ENCODE data around the gene MOCS1.

The MOCS1 gene

GRCh38 chr6:39929039-39929732, 5.1 kb downstream of the MOCS1 start:
- Histone ChIP-seq H3K27me3 (ENCODE audit: control insufficient read depth, insufficient read depth, low read length) (no peaks in the 10 kb centered on the region), H3K9ac (ENCODE audit: low read length) (no peak overlapping the region), H3K4me1 (ENCODE audit: control insufficient read depth, insufficient read depth, low read length) (peaks cover 5% of the 10 kb centered on the region), H3K36me3 (ENCODE audit: control insufficient read depth, insufficient read depth, low read length) (peaks cover 7% of the 10 kb centered on the region), H3K4me3 (ENCODE audit: low read length) (no peak overlapping the region), H3K27ac (ENCODE audit: low read depth, low read length) (no peak overlapping the region)

GRCh38 chr6:39927159-39927558, 7.1 kb downstream of the MOCS1 start:
- no peak overlapping the region for H3K27ac ChIP-seq (ENCODE audit: low read depth, low read length)
- no peaks in the 10 kb centered on the region for H3K4me1 ChIP-seq (ENCODE audit: control insufficient read depth, insufficient read depth, low read length)
- no peak overlapping the region for H3K9ac ChIP-seq (ENCODE audit: low read length)

DNA sequence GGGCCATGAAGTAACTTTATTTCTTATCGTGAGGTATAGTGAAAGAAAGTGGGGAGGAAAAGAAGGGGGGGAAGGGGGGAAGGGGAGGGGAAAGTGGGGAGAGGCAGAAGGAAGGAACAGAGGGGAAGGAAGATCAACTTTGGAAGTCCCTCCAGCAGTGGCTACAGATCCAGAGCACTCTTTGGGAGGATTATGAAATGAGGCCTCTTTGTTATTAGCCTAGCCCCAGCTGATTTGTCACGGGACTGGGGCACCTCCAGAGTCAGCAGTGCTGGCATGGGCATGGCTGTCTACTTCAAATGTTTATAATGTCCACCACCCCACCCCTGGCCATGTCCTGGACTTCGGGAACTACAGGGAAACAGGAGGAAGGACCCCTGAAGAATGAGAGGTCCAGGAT, 7.6 kb downstream of the MOCS1 start:
- H3K27ac ChIP-seq (ENCODE audit: low read depth, low read length), result no peak overlapping the region
- no peak overlapping the region for H3K9ac ChIP-seq (ENCODE audit: low read length)
- H3K4me1 ChIP-seq (ENCODE audit: control insufficient read depth, insufficient read depth, low read length), result no peaks in the 10 kb centered on the region
- H3K36me3 ChIP-seq (ENCODE audit: control insufficient read depth, insufficient read depth, low read length), result peaks cover 7% of the 10 kb centered on the region
- no peak overlapping the region for H3K4me3 ChIP-seq (ENCODE audit: low read length)
- no peaks in the 10 kb centered on the region for H3K27me3 ChIP-seq (ENCODE audit: control insufficient read depth, insufficient read depth, low read length)

More at GRCh38 chr6:39927159-39927558, 7.1 kb downstream of the MOCS1 start:
- H3K4me3 ChIP-seq (ENCODE audit: low read length), result no peak overlapping the region
- peaks cover 7% of the 10 kb centered on the region for H3K36me3 ChIP-seq (ENCODE audit: control insufficient read depth, insufficient read depth, low read length)
- no peaks in the 10 kb centered on the region for H3K27me3 ChIP-seq (ENCODE audit: control insufficient read depth, insufficient read depth, low read length)

DNA sequence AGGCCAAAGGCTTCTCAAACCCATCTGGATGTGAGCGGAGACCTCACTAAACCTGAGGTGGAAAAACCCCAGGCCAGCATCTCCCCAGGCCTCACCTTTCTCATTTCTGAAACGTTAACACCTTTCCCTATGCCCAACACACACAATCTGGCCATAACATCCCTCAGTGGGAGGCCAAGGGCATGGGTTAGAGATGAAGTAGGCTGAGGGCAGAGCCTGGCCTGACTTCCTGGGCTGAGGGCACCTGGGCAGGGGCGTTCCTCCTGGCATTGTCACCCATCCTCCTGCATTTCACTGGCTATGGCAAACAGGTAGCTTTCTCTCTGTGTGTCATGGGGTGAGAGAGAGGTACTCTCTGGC, 8.4 kb downstream of the MOCS1 start:
- Histone ChIP-seq H3K9ac (ENCODE audit: low read length) (no peak overlapping the region), H3K36me3 (ENCODE audit: control insufficient read depth, insufficient read depth, low read length) (peaks cover 7% of the 10 kb centered on the region), H3K27me3 (ENCODE audit: control insufficient read depth, insufficient read depth, low read length) (no peaks in the 10 kb centered on the region), H3K4me3 (ENCODE audit: low read length) (no peak overlapping the region), H3K4me1 (ENCODE audit: control insufficient read depth, insufficient read depth, low read length) (no peaks in the 10 kb centered on the region), H3K27ac (ENCODE audit: low read depth, low read length) (no peak overlapping the region)

DNA sequence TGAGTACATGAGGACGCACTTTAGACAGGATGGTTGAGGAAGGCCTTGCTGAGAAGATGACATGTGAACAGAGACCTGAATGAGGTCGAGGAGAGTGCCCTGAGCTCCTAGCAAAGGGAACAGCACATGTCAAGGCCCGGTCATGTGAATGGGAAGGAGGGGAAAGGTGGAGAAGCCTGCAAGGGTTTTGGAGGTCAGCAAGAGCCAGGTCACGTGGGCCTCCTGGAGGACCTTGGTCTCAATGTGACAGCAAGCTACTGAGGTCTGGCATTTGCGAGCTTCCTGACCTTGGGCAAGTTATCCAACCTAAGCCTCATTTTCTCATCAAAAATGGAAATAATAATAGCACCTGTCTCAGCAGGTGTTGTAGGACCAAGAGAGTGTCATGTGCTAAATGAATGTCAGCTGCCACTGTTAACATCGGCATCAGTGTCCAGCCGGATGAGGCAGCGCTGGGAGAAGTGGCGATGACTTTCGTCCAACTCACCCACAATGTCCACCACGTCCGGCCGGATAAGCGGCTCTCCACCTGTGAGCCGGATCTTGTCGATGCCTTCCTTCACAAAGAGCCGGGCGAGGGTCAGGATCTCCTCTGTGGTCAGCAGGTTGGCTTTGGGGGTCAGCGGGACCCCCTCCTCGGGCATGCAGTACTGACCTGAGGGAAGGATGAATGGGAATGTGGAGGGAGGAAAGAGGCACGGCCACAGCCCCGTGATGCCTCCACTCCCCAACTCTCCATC, 8.9 kb downstream of the MOCS1 start:
- H3K9ac ChIP-seq (ENCODE audit: low read length), result no peak overlapping the region
- no peak overlapping the region for H3K27ac ChIP-seq (ENCODE audit: low read depth, low read length)
- no peaks in the 10 kb centered on the region for H3K27me3 ChIP-seq (ENCODE audit: control insufficient read depth, insufficient read depth, low read length)
- peaks cover 7% of the 10 kb centered on the region for H3K36me3 ChIP-seq (ENCODE audit: control insufficient read depth, insufficient read depth, low read length)
- H3K4me1 ChIP-seq (ENCODE audit: control insufficient read depth, insufficient read depth, low read length), result no peaks in the 10 kb centered on the region
- H3K4me3 ChIP-seq (ENCODE audit: low read length), result no peak overlapping the region

DNA sequence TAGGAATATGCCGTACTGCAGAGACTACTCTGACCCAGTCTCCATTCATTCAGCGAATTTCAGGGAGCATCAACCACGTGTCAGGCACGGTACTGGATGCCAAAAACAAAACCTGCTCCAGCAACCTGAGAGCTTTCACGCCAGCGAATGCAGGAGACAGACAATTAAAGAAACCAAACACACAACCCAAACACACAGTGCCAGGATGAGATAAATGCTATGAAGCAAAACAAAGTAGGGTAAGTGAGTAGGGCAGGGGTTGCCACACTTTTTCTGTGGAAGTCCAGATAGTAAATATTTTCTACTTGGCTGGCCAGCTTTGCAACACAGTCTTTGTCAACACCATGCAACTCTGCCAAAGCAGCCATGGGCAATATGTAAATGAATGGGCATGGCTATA, 10.0 kb downstream of the MOCS1 start:
- no peaks in the 10 kb centered on the region for H3K27me3 ChIP-seq (ENCODE audit: control insufficient read depth, insufficient read depth, low read length)
- no peak overlapping the region for H3K4me3 ChIP-seq (ENCODE audit: low read length)
- H3K27ac ChIP-seq (ENCODE audit: low read depth, low read length), result no peak overlapping the region
- peaks cover 7% of the 10 kb centered on the region for H3K36me3 ChIP-seq (ENCODE audit: control insufficient read depth, insufficient read depth, low read length)
- H3K9ac ChIP-seq (ENCODE audit: low read length), result no peak overlapping the region
- H3K4me1 ChIP-seq (ENCODE audit: control insufficient read depth, insufficient read depth, low read length), result no peaks in the 10 kb centered on the region

DNA sequence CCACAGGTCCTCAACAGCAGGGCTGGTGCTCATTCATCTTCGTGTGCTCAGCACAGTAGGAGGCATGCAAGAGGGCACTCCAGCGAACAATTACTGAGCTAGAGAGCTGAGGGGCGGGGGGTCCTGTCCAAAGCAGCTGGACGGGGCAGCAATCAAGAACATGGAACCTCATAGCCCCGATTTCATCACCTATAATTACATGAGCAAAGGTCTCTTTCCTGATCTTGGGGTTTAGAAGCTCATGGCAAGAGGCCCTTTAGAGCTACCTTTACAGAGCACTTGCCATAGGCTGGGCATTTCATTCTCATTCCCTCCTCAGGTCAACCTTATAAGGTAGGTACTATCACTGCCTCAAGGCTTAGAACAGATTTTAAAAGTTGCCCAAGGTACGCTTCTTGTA, 10.4 kb downstream of the MOCS1 start:
- H3K27me3 ChIP-seq (ENCODE audit: control insufficient read depth, insufficient read depth, low read length), result no peaks in the 10 kb centered on the region
- peaks cover 7% of the 10 kb centered on the region for H3K36me3 ChIP-seq (ENCODE audit: control insufficient read depth, insufficient read depth, low read length)
- H3K4me1 ChIP-seq (ENCODE audit: control insufficient read depth, insufficient read depth, low read length), result no peaks in the 10 kb centered on the region
- H3K4me3 ChIP-seq (ENCODE audit: low read length), result no peak overlapping the region
- H3K27ac ChIP-seq (ENCODE audit: low read depth, low read length), result no peak overlapping the region
- no peak overlapping the region for H3K9ac ChIP-seq (ENCODE audit: low read length)

- Histone ChIP-seq H3K27me3 (ENCODE audit: control insufficient read depth, insufficient read depth, low read length) (no peaks in the 10 kb centered on the region), H3K4me3 (ENCODE audit: low read length) (no peak overlapping the region), H3K9ac (ENCODE audit: low read length) (no peak overlapping the region), H3K4me1 (ENCODE audit: control insufficient read depth, insufficient read depth, low read length) (no peaks in the 10 kb centered on the region), H3K27ac (ENCODE audit: low read depth, low read length) (no peak overlapping the region), H3K36me3 (ENCODE audit: control insufficient read depth, insufficient read depth, low read length) (peaks cover 7% of the 10 kb centered on the region)
Observed at GRCh38 chr6:39923394-39923793, 10.9 kb downstream of the MOCS1 start.

GRCh38 chr6:39922821-39923220, 11.4 kb downstream of the MOCS1 start:
- Histone ChIP-seq H3K9ac (ENCODE audit: low read length) (no peak overlapping the region), H3K27ac (ENCODE audit: low read depth, low read length) (no peak overlapping the region), H3K27me3 (ENCODE audit: control insufficient read depth, insufficient read depth, low read length) (no peaks in the 10 kb centered on the region), H3K4me3 (ENCODE audit: low read length) (no peak overlapping the region), H3K36me3 (ENCODE audit: control insufficient read depth, insufficient read depth, low read length) (peaks cover 7% of the 10 kb centered on the region), H3K4me1 (ENCODE audit: control insufficient read depth, insufficient read depth, low read length) (no peaks in the 10 kb centered on the region)

DNA sequence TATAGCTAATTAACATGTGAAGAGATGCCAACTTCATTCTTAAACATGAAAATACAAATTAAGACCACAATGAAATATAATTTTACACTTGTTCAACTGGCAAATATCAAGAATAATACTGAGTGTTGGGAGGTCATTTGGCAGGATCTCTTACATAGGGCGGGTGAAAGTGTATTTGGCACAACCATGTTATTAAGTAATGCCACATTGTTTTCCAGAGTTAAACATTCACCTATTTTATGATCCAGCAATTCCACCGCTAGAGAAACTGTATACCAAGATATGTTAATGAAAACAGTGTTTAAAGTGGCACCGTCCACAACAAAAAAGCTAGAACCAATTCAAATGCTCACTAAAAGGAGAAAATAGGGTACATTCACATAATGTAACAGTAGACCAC, 14.1 kb downstream of the MOCS1 start:
- no peaks in the 10 kb centered on the region for H3K27me3 ChIP-seq (ENCODE audit: control insufficient read depth, insufficient read depth, low read length)
- H3K9ac ChIP-seq (ENCODE audit: low read length), result no peak overlapping the region
- no peaks in the 10 kb centered on the region for H3K4me1 ChIP-seq (ENCODE audit: control insufficient read depth, insufficient read depth, low read length)
- H3K4me3 ChIP-seq (ENCODE audit: low read length), result no peak overlapping the region
- peaks cover 11% of the 10 kb centered on the region for H3K36me3 ChIP-seq (ENCODE audit: control insufficient read depth, insufficient read depth, low read length)
- no peak overlapping the region for H3K27ac ChIP-seq (ENCODE audit: low read depth, low read length)

- H3K27ac ChIP-seq (ENCODE audit: low read depth, low read length), result no peak overlapping the region
- H3K4me3 ChIP-seq (ENCODE audit: low read length), result no peak overlapping the region
- H3K4me1 ChIP-seq (ENCODE audit: control insufficient read depth, insufficient read depth, low read length), result no peaks in the 10 kb centered on the region
- no peak overlapping the region for H3K9ac ChIP-seq (ENCODE audit: low read length)
- H3K27me3 ChIP-seq (ENCODE audit: control insufficient read depth, insufficient read depth, low read length), result no peaks in the 10 kb centered on the region
- peaks cover 7% of the 10 kb centered on the region for H3K36me3 ChIP-seq (ENCODE audit: control insufficient read depth, insufficient read depth, low read length)
Observed at GRCh38 chr6:39918831-39919230, 15.4 kb downstream of the MOCS1 start.

DNA sequence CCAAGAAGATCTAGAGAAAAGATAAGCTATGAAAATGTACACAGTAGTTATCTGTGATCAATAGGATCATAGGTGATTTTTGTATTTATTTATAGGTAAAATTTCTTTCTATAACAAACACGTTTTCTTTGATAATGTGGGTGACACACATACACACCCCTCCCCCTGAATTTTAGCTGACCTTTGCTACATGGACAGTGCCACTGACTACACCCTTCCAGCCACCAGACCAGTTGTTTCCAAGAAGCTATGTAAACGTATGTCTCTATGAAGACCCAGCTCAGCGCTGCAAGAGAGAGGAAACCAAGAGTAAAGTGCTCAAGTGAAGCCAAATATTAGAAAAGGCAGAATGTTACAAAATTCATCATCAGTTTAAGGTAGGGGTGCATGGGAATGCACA, 16.3 kb downstream of the MOCS1 start:
- no peaks in the 10 kb centered on the region for H3K4me1 ChIP-seq (ENCODE audit: control insufficient read depth, insufficient read depth, low read length)
- no peak overlapping the region for H3K9ac ChIP-seq (ENCODE audit: low read length)
- no peak overlapping the region for H3K27ac ChIP-seq (ENCODE audit: low read depth, low read length)
- H3K27me3 ChIP-seq (ENCODE audit: control insufficient read depth, insufficient read depth, low read length), result no peaks in the 10 kb centered on the region
- H3K36me3 ChIP-seq (ENCODE audit: control insufficient read depth, insufficient read depth, low read length), result peaks cover 9% of the 10 kb centered on the region
- no peak overlapping the region for H3K4me3 ChIP-seq (ENCODE audit: low read length)

GRCh38 chr6:39917329-39917728, 16.9 kb downstream of the MOCS1 start:
- Histone ChIP-seq H3K4me1 (ENCODE audit: control insufficient read depth, insufficient read depth, low read length) (no peaks in the 10 kb centered on the region), H3K9ac (ENCODE audit: low read length) (no peak overlapping the region), H3K27ac (ENCODE audit: low read depth, low read length) (no peak overlapping the region), H3K27me3 (ENCODE audit: control insufficient read depth, insufficient read depth, low read length) (no peaks in the 10 kb centered on the region), H3K36me3 (ENCODE audit: control insufficient read depth, insufficient read depth, low read length) (peaks cover 13% of the 10 kb centered on the region), H3K4me3 (ENCODE audit: low read length) (no peak overlapping the region)

Data from rectal smooth muscle tissue (tissue), 1 donor.